Measurements from ENCODE around the gene JARID2.
A peak's percentile ranks its signal among the peaks of the same experiment; 100 is the strongest.

Gene JARID2

DNA sequence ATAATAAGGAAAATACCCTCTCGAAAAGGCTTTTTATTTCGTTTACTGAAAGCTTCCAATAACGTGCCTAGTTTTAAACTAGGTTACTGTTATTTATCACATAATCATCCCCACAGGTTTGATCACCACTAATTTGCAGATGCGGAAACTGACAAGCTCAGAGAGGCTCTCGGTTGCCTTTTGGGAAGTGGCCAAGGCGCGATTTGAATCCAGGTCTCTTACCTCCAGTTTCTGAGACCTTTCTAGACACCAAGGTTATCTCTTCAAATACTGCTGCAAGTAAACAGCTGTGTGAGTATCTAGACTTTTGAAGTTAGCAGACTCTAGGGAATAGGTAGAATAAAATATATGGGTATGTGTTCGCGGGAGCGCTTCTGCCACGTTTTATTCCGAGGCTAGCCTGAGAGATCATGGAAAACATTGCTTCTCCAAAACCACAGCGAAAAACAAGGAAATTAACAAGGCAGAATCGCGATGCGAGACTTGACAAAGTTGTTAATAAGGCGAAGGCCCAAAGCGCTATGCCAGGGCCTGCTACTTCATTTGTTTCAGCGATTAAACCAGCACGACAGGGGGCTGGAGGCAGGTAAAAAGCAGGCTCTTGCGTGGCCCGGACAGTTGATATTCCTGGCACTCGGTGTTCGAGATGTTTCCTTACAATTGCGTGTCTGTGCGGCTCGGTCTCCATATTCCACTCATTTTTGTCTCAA, 1.8 kb upstream of the JARID2 start:
- H3K4me3 ChIP-seq (ENCODE audit: low read depth, low read length, poor library complexity, severe bottlenecking), result peak overlapping the region; percentile 81
- TF ChIP-seq EZH2 (IDR thresholded peaks at IDR 0.05; ENCODE audit: borderline replicate concordance, low read length) (no peak), CTCF (IDR thresholded peaks at IDR 0.05; ENCODE audit: low read length) (no peak)
- H3K9ac ChIP-seq (ENCODE audit: low read length), result no peak overlapping the region; the same call in 1 of the 2 replicates
- H3K4me2 ChIP-seq (ENCODE audit: low read length), result peak overlapping the region; percentile 99
- no peaks in the 10 kb centered on the region for H3K36me3 ChIP-seq (ENCODE audit: insufficient read depth, low read length)
- H2AFZ ChIP-seq (ENCODE audit: low read length), result no peak overlapping the region
- H4K20me1 ChIP-seq (ENCODE audit: insufficient read depth, low read length), result no peaks in the 10 kb centered on the region
- H3K4me1 ChIP-seq (ENCODE audit: insufficient read depth, low read length, severe bottlenecking), result peaks cover 28% of the 10 kb centered on the region
- no peaks in the 10 kb centered on the region for H3K9me3 ChIP-seq (ENCODE audit: low read length)
- H3F3A ChIP-seq (ENCODE audit: insufficient read depth, low read length), result 0 out of 2 replicates have a peak, but pooled peaks cover 2% of the 10 kb centered on the region
- H3K9me2 ChIP-seq (ENCODE audit: low read depth, low read length), result no peaks in the 10 kb centered on the region
- H3K27me3 ChIP-seq (ENCODE audit: insufficient read depth, low read length), result 0 out of 2 replicates have a peak, but pooled peaks cover 4% of the 10 kb centered on the region
- H3K27ac ChIP-seq (ENCODE audit: low read depth, low read length, poor library complexity, severe bottlenecking), result no peak overlapping the region
- no peaks in the 10 kb centered on the region for H3K79me2 ChIP-seq (ENCODE audit: insufficient read depth, low read length)

- no peaks in the 10 kb centered on the region for H4K20me1 ChIP-seq (ENCODE audit: insufficient read depth, low read length)
- H3K36me3 ChIP-seq (ENCODE audit: insufficient read depth, low read length), result no peaks in the 10 kb centered on the region
- 0 out of 2 replicates have a peak, but pooled peaks cover 4% of the 10 kb centered on the region for H3K27me3 ChIP-seq (ENCODE audit: insufficient read depth, low read length)
- H3K9me3 ChIP-seq (ENCODE audit: low read length), result no peaks in the 10 kb centered on the region
- H3K4me3 ChIP-seq (ENCODE audit: low read depth, low read length, poor library complexity, severe bottlenecking), result peak overlapping the region; percentile 81
- no peaks in the 10 kb centered on the region for H3K9me2 ChIP-seq (ENCODE audit: low read depth, low read length)
- H3K27ac ChIP-seq (ENCODE audit: low read depth, low read length, poor library complexity, severe bottlenecking), result no peak overlapping the region
- TF ChIP-seq EZH2 (IDR thresholded peaks at IDR 0.05; ENCODE audit: borderline replicate concordance, low read length) (no peak), CTCF (IDR thresholded peaks at IDR 0.05; ENCODE audit: low read length) (no peak)
- peaks cover 35% of the 10 kb centered on the region for H3K4me1 ChIP-seq (ENCODE audit: insufficient read depth, low read length, severe bottlenecking)
- H3F3A ChIP-seq (ENCODE audit: insufficient read depth, low read length), result peaks cover 6% of the 10 kb centered on the region; the same call in 1 of the 2 replicates
- H3K79me2 ChIP-seq (ENCODE audit: insufficient read depth, low read length), result no peaks in the 10 kb centered on the region
- peak overlapping the region; percentile 99 for H3K4me2 ChIP-seq (ENCODE audit: low read length)
- H2AFZ ChIP-seq (ENCODE audit: low read length), result no peak overlapping the region
- H3K9ac ChIP-seq (ENCODE audit: low read length), result peak overlapping the region; percentile 79
Measured at GRCh38 chr6:15244620-15245360, 1.1 kb upstream of the JARID2 start.

DNA sequence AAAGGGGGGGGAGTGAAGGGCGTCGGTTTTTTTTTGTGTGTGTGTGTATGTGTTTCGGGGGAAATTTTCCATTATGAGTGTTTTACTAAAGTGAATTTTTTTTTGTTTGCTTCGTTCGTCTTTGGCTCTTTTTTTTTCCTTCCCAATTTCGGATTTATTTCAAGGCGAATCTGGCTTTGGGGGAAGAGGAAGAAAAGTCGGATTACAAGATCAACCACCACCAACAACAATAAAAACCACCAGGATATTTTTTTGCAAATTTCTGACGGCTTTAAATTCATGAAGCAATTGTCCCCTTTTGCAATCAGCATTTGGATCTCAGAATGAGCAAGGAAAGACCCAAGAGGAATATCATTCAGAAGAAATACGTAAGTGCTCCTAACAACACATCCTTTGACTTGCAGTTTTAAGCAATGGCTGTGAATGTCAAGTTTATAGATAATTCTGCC, 372 bp downstream of the JARID2 start:
- peaks cover 37% of the 10 kb centered on the region for H3K4me1 ChIP-seq (ENCODE audit: insufficient read depth, low read length, severe bottlenecking)
- no peak for TF ChIP-seq EZH2 (IDR thresholded peaks at IDR 0.05; ENCODE audit: borderline replicate concordance, low read length)
- no peak for TF ChIP-seq CTCF (IDR thresholded peaks at IDR 0.05; ENCODE audit: low read length)
- peak overlapping the region; percentile 79 for H3K9ac ChIP-seq (ENCODE audit: low read length)
- H3F3A ChIP-seq (ENCODE audit: insufficient read depth, low read length), result peaks cover 6% of the 10 kb centered on the region; the same call in 1 of the 2 replicates
- H3K27ac ChIP-seq (ENCODE audit: low read depth, low read length, poor library complexity, severe bottlenecking), result no peak overlapping the region
- 0 out of 2 replicates have a peak, but pooled peaks cover 4% of the 10 kb centered on the region for H3K27me3 ChIP-seq (ENCODE audit: insufficient read depth, low read length)
- H2AFZ ChIP-seq (ENCODE audit: low read length), result 0 out of 2 replicates have a peak overlapping the region, but pooled peaks have one; percentile 22
- H3K79me2 ChIP-seq (ENCODE audit: insufficient read depth, low read length), result no peaks in the 10 kb centered on the region
- no peaks in the 10 kb centered on the region for H4K20me1 ChIP-seq (ENCODE audit: insufficient read depth, low read length)
- peak overlapping the region; percentile 99 for H3K4me2 ChIP-seq (ENCODE audit: low read length)
- H3K4me3 ChIP-seq (ENCODE audit: low read depth, low read length, poor library complexity, severe bottlenecking), result peak overlapping the region; percentile 81
- no peaks in the 10 kb centered on the region for H3K9me3 ChIP-seq (ENCODE audit: low read length)
- H3K9me2 ChIP-seq (ENCODE audit: low read depth, low read length), result no peaks in the 10 kb centered on the region
- H3K36me3 ChIP-seq (ENCODE audit: insufficient read depth, low read length), result no peaks in the 10 kb centered on the region

All from OCI-LY1 (cell line).